ENCODE data around the gene FMR1.

- TF ChIP-seq, protein P1, sequence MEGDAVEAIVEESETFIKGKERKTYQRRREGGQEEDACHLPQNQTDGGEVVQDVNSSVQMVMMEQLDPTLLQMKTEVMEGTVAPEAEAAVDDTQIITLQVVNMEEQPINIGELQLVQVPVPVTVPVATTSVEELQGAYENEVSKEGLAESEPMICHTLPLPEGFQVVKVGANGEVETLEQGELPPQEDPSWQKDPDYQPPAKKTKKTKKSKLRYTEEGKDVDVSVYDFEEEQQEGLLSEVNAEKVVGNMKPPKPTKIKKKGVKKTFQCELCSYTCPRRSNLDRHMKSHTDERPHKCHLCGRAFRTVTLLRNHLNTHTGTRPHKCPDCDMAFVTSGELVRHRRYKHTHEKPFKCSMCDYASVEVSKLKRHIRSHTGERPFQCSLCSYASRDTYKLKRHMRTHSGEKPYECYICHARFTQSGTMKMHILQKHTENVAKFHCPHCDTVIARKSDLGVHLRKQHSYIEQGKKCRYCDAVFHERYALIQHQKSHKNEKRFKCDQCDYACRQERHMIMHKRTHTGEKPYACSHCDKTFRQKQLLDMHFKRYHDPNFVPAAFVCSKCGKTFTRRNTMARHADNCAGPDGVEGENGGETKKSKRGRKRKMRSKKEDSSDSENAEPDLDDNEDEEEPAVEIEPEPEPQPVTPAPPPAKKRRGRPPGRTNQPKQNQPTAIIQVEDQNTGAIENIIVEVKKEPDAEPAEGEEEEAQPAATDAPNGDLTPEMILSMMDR (IDR thresholded peaks at IDR 0.05; ENCODE audit: poor library complexity): no peak
- TF ChIP-seq EZH2phosphoT487 (IDR thresholded peaks at IDR 0.05; ENCODE audit: low read depth, severe bottlenecking, unreplicated experiment): no peak
Measured at GRCh38 chrX:147958291-147958690, 46.6 kb downstream of the FMR1 start.
